GM18499 (cell line): Measurements from ENCODE around the gene MRPL52.
"Not testable (repeated sequence)": the region's sequence is repeated elsewhere in the genome, so short reads cannot be mapped to it uniquely, and the experiment has no call there.

Source experiments
- ATAC-seq: cut with Tn5 transposase; IDR thresholded peaks from one replicate; pipeline ENCODE4 v1.9.1; 2021; ENCODE audit warnings: moderate number of reproducible peaks; ENCODE audit not compliant: insufficient read depth, unreplicated experiment

The MRPL52 gene

GRCh38 chr14:22829661-22830442, at the start of gene MRPL52:
Gene MRPL52 (plus strand): TSS chr14:22829887. CDS start chr14:22829913, 26 bp downstream.
- ATAC-seq: peak; percentile 69

GRCh38 chr14:22780105-22780679, 49.5 kb upstream of the MRPL52 start:
- ATAC-seq: no peak

DNA sequence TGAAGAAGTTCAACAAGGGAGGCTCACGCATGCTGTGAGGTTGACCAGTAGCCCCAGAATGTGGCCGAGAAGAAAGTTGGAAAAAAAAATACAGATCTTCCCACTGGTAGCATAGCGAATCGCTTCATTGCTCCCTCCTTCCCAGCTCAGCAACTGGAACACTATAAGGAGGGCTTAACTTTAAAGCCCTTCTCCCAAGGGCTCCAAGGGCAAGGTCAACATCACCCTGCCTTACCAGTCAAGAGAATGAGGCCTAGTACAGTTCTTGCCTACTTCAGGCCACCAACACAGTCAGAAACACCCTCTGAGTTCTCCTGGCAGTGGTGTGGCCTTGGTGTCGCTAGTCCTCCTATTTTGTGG, 48.8 kb upstream of the MRPL52 start:
- no peak for ATAC-seq

GRCh38 chr14:22781301-22781991, 48.2 kb upstream of the MRPL52 start:
- no peak for ATAC-seq

DNA sequence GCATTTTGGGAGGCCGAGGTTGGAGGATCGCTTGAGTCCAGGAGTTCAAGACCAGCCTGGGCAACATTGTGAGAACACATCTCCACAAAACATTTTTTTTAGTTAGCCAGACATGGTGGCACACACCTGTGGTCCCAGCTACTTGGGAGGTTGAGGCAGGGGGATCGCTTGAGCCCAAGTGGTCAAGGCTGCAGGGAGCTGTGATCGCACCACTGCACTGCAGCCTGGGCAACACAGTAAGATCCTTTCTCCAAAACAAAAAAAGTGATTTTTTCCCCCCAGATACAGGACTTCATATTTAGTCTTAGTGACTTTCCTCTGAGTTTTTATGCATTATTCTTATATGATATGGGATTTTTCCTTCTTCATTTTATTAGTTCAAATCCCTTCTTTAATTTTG, 43.0 kb upstream of the MRPL52 start:
- no peak for ATAC-seq

DNA sequence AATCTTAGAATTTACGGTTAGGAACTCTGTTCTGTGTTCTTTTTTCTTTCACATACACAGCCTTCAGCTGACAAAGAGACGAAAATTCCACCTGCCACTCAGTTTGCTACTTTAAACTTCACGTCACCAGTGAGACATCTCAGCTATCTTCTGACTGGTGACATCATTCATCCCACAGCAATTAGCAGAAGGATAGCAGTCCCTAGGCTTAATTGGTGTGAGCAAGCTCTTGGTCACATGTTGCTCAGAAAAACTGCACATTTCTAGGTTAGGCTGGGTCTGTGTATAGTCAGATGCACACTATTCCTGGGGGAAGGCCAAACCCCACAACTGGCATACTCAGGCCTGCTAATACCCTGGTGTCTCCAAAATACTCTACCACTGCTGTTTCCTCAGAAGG, 38.4 kb upstream of the MRPL52 start:
- ATAC-seq: no peak

DNA sequence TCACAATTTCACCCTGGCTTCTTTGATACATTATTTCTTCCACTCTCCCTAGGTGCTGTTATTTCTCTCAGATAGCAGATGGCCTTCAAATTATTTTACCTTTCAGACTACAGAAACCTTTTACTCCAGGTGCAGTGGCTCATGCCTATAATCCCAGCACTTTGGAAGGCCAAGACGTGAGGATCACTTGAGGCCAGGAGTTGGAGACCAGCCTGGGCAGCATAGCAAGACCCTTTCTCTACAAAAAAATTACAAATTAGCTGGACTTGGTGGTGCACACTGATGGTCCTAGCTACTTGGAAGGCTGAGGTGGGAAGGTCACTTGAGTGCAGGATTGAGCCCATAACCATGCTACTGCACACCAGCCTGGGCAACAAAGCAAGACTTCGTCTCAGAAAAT, 37.5 kb upstream of the MRPL52 start:
- no peak for ATAC-seq

DNA sequence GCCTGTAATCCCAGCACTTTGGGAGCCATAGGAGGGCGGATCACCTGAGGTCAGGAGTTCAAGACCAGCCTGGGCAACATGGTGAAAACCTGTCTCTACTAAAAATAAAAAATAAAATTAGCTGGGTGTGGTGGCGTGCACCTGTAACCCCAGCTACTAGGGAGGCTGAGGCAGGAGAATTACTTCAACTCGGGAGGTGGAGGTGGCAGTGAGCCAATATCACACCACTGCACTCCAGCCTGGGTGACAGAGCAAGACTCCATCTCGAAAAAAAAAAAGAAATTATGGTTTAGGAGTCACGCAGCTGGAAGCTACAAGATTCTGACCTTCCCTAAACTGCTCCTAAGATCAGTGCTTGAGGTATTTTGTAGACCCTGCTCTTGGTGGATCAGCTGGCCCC, 36.1 kb upstream of the MRPL52 start:
- not testable (repeated sequence) for ATAC-seq

DNA sequence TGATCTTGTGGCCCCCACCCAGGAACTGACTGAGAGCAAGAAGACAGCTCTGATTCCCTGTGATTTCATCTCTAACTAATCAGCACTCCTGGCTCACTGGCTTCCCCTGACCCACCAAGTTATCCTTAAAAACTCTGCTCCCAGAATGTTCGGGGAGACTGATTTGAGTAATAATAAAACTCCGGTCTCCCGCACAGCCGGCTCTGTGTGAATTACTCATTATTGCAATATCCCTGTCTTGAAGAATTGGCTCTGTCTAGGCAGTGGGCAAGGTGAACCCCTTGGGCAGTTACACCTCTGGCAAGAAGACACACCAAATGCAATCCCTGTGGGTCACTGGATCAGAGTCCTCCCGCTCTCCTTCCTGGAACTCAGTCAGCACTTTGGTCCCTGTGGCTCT, 35.7 kb upstream of the MRPL52 start:
- ATAC-seq: no peak

DNA sequence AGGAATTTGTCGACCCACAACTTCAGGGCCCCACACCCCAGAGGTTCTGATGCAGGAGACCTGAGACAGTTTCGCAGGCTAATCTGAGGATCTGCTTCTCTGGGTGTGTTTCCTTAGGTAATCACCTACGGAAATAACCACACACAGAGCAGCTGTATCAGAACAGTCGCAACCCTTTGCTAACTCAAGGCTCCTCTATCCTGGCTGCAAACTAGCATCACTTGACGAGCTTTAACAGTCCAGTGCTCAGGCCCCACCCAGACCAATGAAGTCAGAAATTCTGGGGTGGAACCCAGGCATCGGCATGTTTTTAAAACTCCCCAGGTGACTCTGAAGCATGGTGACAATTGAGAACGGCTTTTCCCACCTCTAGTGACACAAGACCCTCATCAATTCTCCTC, 35.1 kb upstream of the MRPL52 start:
- no peak for ATAC-seq

DNA sequence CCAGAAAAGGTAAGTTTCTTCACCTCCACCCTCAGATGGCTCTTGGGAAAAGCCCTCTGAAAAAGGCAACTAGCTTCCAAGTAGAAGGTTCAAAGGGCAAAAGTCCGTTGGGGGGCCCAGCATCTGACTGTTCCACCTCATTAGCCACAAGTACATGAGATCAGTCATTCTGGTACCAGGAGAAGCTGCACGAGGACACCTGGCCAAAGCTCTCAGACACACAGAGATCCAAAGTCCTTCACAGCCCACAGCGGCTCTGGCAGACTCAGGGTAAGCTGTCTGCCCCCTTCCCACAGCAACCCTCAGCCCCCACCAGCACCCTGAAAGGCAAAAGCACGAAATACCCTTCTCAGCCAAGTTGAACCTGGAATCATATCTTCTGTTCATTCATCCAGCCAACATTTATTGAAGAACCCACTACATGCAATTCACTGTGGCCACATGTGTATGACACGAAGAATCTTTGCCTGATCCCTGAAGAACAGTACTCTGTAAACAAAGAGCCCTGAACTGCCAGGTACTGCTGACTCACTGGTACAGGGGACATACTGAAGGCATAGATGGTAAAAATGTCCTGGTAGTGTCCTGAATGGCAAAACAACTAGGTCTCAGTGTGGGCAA, 33.5 kb upstream of the MRPL52 start:
- ATAC-seq: no peak

- no peak for ATAC-seq
These were observed 32.4 kb upstream of the MRPL52 start for GRCh38 chr14:22797017-22797917.

DNA sequence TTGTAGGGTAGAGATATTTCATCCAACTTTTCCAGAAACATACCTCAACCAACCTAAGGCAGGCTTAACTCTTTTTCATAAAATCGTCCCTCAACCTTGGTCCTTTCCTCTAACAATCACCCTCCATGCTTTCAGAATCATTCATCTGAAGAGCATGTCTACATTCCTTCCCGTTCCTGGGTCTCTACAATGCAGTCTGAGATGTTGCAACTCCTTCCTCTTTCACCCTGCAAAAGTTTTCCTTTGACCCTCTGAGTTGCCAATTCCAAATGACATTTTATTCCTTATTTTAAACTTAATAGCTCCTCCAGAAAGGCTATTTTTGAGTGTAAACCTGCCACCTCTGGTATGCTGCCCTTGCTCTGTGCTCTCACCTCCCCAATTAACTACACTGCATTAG, 31.2 kb upstream of the MRPL52 start:
- ATAC-seq: no peak

- no peak for ATAC-seq
These were observed 29.3 kb upstream of the MRPL52 start for GRCh38 chr14:22800346-22800745.

DNA sequence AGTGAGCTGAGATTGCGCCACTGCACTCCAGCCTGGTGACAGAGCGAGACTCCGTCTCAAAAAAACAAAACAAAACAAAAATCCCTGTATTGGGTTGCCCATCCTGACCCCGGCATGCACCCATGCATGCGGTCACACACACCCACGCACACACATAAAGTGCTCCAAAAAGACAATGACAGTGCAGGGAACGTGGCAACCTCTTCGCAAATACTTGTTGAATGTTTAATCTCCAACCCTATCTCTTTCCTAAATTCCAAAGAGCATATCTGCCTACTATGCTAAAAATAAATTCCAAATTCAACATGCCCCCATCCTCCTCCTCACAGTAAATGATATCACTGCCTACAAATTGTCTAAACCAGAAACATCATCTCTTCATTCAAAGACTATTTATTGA, 28.0 kb upstream of the MRPL52 start:
- ATAC-seq: no peak

GRCh38 chr14:22802860-22803686, 26.6 kb upstream of the MRPL52 start:
- no peak for ATAC-seq

- no peak for ATAC-seq
These were observed 26.1 kb upstream of the MRPL52 start for GRCh38 chr14:22803687-22803974.

DNA sequence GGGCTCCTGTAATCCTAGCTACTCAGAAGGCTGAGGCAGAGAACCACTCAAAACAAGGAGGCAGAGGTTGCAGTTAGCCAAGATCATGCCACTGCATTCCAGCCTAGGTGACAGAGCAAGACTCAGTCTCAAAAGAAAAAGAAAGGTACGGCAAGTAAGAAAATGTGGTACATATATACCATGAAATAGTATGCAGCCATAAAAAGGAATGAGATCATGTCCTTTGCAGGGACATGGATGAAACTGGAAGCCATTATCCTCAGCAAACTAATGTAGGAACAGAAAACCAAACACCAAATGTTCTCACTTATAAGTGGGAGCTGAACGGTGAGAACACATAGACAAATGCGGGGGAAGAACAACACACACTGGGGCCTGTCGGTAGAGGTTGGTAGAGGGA, 24.5 kb upstream of the MRPL52 start:
- not testable (repeated sequence) for ATAC-seq

GRCh38 chr14:22807432-22808087, 22.1 kb upstream of the MRPL52 start:
- ATAC-seq: no peak
